HG03354 (cell line): ENCODE results near the gene CCSER2.

Experiments
- ATAC-seq: cut with Tn5 transposase; IDR thresholded peaks from one replicate; pipeline ENCODE4 v1.9.1; 2021; ENCODE audit warnings: mild to moderate bottlenecking; ENCODE audit not compliant: unreplicated experiment, poor library complexity, severe bottlenecking

The CCSER2 gene

GRCh38 chr10:84552478-84552877 is 224.1 kb downstream of the CCSER2 start:
- ATAC-seq: no peak

DNA sequence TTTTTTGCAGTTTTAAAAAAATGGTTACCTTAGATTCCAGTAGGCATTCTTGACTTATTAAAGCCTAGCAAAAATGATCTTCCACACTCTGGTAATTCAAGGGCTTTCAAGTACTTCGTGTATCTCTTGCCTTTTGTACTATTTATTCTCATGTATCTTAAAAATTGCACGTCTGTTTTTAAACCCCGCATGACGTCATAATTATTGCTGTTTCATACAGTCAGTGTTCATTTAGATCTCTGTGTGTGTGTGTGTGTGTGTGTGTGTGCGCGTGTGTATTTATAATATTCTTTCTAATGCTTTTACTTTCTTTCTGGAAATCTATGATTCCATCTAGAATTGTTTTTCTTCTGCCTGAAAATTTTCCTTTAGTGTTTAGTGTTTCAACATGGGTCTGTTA is 234.2 kb downstream of the CCSER2 start:
- no peak for ATAC-seq

DNA sequence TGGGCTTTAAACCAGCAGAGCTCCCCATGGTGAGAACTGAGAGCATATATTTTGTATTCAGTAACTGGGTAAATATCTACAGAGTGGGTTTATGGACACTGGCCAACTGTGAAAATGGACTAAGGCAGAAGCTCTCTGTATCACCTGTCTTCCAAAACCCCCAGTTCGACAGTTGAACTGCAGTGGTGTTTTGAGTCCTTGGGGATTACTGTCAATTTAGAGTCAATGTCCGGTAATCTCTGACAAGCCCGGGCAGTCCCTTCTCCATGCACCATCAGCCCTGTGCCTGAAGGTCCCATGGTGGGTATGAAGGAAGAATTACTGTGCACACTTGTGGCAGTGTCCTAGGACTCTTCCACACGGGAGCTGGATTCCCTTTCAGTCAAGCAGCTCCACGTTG is 235.0 kb downstream of the CCSER2 start:
- ATAC-seq: peak; percentile 88

DNA sequence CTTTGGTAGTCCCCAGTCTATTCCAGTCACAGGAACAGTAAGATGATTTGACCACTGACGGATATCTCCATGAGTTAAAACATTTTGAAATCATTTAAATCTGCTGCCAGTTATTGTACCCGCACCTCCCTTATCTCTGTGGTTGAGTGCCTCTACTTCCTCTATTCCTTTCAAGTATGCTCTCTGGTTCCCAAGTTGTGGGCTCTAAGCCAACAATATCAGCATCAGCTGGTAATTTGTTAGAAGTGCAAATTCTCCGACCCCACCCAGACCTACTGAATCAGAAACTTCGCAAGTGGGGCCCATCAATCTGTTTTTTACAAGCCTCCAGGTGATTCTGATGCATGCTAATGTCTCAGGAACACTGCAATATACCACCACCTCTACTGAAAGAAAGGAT is 235.5 kb downstream of the CCSER2 start:
- ATAC-seq: peak; percentile 60

DNA sequence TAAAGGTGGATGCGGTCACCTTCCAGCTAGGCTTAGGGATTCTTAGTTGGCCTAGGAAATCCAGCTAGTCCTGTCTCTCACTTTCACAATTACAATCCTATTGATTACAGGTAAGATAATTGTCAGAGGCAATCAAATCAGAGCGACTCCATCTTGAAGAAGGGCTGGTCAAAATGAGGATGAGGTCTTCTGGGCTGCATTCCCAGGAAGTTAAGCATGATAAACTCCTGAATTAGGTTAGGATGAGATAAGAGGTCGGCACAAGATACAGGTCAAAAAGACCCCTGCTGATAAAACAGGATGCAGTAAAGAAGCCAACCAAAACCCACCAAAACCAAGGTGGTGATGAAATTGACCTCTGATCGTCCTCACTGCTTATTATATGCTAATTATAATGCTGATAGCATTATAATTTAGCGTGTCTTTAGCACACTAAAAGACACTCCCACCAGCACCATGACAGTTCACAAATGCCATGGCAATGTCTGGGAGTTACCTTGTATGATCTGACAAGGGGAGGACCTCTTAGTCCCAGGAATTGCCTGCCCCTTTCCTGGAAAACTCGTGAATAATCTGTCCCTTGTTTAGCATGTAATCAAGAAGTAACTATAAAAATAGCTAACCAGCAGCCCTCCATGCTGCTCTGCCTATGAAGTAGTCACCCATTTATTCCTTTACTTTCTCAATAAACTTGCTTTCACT is 237.6 kb downstream of the CCSER2 start:
- no peak for ATAC-seq

DNA sequence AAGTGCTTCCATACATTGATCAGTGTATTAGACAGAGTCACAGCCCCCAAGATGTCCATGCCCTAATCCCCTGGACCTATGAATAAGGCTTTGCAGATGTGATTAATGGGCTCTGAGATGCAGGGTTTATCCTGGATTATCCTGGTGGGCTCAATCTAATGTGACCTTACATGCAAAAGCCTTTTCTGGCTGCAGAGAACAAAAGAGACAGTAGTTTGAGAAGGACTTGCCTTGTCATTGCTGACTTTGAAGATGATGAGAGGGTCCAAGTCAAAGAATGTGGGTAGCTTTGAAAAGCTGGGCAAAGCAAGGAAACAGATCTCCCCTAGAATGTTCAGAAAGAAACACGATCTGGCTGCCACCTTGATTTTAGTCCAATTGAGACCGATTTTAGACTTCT is 238.7 kb downstream of the CCSER2 start:
- ATAC-seq: no peak
